Osteocyte (in vitro differentiated cells): ENCODE data around the gene RAP1GAP2. TPM values are rescaled to one million over a fixed set of nuclear protein-coding genes. Genes with fewer than 3 reads are reported as not detected.

Experiments used
- DNase-seq: peaks from one replicate; pipeline ENCODE4 v3.0.0; 2021; ENCODE audit warnings: mixed read lengths; ENCODE audit not compliant: unreplicated experiment; ENCODE audit errors: extremely low spot score
- H3K27ac Mint-ChIP-seq: one replicate; pipeline ENCODE4 v1.8.0; 2021; ENCODE audit warnings: mild to moderate bottlenecking, mixed read lengths; ENCODE audit not compliant: unreplicated experiment
- H3K27me3 Mint-ChIP-seq: one replicate; pipeline ENCODE4 v1.8.0; 2021; ENCODE audit warnings: mixed read lengths; ENCODE audit not compliant: unreplicated experiment
- H3K36me3 Mint-ChIP-seq: one replicate; pipeline ENCODE4 v1.8.0; 2021; ENCODE audit warnings: mixed read lengths; ENCODE audit not compliant: unreplicated experiment
- H3K4me1 Mint-ChIP-seq: one replicate; pipeline ENCODE4 v1.8.0; 2021; ENCODE audit warnings: mixed read lengths; ENCODE audit not compliant: unreplicated experiment
- H3K4me3 Mint-ChIP-seq: one replicate; pipeline ENCODE4 v1.8.0; 2021; ENCODE audit warnings: mild to moderate bottlenecking, moderate library complexity, mixed read lengths; ENCODE audit not compliant: unreplicated experiment
- H3K9me3 Mint-ChIP-seq: one replicate; pipeline ENCODE4 v1.8.0; 2021; ENCODE audit warnings: mixed read lengths; ENCODE audit not compliant: unreplicated experiment
- total RNA-seq: library from RNA; stranded (reverse); gene quantifications from 2 replicates; pipeline ENCODE4 v1.2.1, GENCODE V29; 2021
- TF ChIP-seq, protein P1 (sequence below): fragments of 200-600 bp; sonication (generic); IDR thresholded peaks from 2 replicates; pipeline ENCODE4 v1.5.0; 2021; ENCODE audit warnings: antibody characterized with exemption, mild to moderate bottlenecking, moderate library complexity

The RAP1GAP2 gene
- total RNA-seq, 1 donor from 2014 or later = 6.3 TPM

GRCh38 chr17:2963332-2964027, 167.2 kb downstream of the RAP1GAP2 start:
- DNase-seq = peak; percentile 81
- Mint-ChIP-seq H3K9me3 (no peaks in the 10 kb centered on the region), H3K36me3 (peaks cover 6% of the 10 kb centered on the region), H3K27ac (no peak overlapping the region), H3K4me1 (peaks cover 50% of the 10 kb centered on the region), H3K27me3 (no peaks in the 10 kb centered on the region), H3K4me3 (no peak overlapping the region)
- TF ChIP-seq, protein P1, sequence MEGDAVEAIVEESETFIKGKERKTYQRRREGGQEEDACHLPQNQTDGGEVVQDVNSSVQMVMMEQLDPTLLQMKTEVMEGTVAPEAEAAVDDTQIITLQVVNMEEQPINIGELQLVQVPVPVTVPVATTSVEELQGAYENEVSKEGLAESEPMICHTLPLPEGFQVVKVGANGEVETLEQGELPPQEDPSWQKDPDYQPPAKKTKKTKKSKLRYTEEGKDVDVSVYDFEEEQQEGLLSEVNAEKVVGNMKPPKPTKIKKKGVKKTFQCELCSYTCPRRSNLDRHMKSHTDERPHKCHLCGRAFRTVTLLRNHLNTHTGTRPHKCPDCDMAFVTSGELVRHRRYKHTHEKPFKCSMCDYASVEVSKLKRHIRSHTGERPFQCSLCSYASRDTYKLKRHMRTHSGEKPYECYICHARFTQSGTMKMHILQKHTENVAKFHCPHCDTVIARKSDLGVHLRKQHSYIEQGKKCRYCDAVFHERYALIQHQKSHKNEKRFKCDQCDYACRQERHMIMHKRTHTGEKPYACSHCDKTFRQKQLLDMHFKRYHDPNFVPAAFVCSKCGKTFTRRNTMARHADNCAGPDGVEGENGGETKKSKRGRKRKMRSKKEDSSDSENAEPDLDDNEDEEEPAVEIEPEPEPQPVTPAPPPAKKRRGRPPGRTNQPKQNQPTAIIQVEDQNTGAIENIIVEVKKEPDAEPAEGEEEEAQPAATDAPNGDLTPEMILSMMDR = no peak

GRCh38 chr17:2964028-2964356, 167.8 kb downstream of the RAP1GAP2 start:
- no peak for DNase-seq
- Mint-ChIP-seq H3K4me1 (peaks cover 47% of the 10 kb centered on the region), H3K9me3 (no peaks in the 10 kb centered on the region), H3K36me3 (peaks cover 7% of the 10 kb centered on the region), H3K27ac (no peak overlapping the region), H3K4me3 (no peak overlapping the region), H3K27me3 (no peaks in the 10 kb centered on the region)
- TF ChIP-seq, protein P1 = no peak

DNA sequence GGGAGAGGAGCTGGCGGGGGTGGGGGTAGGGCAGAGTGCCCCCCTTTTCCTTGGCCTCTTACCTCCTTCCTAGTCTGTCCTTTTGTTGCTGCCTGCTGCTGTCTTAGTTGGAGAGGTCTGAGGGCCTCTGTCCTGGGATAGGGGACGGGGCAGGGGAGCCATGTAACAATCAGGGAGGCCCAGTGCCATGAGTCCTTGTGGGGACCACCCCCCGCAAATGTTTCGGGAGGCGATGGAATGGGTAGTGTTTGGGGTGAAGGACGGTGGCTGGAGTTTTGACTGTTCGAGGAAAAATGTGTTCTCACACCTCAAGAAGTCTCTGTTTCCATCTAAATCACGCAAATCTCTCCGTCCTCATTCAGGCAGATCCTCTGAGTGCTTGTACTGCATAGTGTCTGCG, 168.1 kb downstream of the RAP1GAP2 start:
- Mint-ChIP-seq H3K27me3 (no peaks in the 10 kb centered on the region), H3K27ac (no peak overlapping the region), H3K36me3 (peaks cover 7% of the 10 kb centered on the region), H3K4me3 (no peak overlapping the region), H3K4me1 (peaks cover 43% of the 10 kb centered on the region), H3K9me3 (no peaks in the 10 kb centered on the region)
- TF ChIP-seq, protein P1 = no peak
- DNase-seq = peak; percentile 71

- H3K36me3 Mint-ChIP-seq = peaks cover 7% of the 10 kb centered on the region
- DNase-seq = peak; percentile 76
- H3K4me3 Mint-ChIP-seq = no peak overlapping the region
- H3K4me1 Mint-ChIP-seq = peaks cover 39% of the 10 kb centered on the region
- no peak overlapping the region for H3K27ac Mint-ChIP-seq
- no peaks in the 10 kb centered on the region for H3K27me3 Mint-ChIP-seq
- TF ChIP-seq, protein P1 = no peak
- H3K9me3 Mint-ChIP-seq = no peaks in the 10 kb centered on the region
Measured at GRCh38 chr17:2964831-2965230, 168.6 kb downstream of the RAP1GAP2 start.

DNA sequence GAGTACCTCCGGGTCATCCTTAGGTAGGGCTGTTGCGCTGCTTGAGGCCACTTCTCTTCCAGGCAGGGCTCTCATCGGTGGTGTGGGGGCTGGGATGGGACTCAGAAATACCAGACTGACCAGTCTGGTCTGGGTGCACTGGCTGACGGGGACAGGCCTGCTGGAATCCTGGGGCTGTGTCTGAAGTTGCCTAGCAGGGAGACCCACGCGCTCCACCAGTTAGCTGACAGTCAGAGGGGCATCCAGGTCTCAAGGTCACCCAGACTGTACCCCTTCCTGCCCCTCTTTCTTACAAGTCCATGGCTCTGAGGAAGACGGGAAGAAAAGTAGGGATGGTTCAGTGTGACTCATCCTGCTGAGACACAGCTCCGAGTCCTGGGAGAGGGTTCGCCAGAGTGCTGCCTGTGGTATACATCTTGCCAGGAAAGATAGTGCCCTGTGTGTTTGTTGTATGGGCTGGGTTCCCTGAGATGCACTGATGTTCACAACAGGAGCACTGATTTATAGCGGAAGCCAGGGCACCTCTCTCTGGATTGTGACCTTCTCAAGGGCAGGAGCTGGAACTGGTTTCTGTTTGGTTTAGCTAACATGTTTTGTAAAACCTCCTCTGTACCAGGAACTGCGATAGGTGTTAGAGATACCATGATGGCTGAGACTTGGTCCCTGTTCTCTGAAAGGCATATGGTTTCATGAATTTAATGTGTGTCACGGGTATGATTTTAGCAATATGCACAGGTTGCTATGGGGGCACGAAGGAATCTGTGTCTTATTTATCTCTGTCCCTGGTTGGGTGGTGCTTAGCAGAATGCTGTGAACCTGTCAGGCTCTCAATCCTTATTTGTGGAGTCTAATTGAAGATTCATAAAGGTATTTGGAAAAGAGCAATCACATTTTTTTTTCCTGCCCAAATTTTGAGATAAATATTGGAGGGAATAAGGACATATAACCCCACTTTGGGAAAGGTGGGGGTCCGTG, 169.7 kb downstream of the RAP1GAP2 start:
- Mint-ChIP-seq H3K27ac (peak overlapping the region; percentile 92), H3K27me3 (no peaks in the 10 kb centered on the region), H3K36me3 (peaks cover 7% of the 10 kb centered on the region), H3K4me1 (peaks cover 28% of the 10 kb centered on the region), H3K4me3 (no peak overlapping the region), H3K9me3 (no peaks in the 10 kb centered on the region)
- peak; percentile 75 for DNase-seq
- TF ChIP-seq, protein P1 = no peak
